IMR-90 (cell line): ENCODE results near the gene CPXM2. TPM values are rescaled to one million over a fixed set of nuclear protein-coding genes. Genes with fewer than 3 reads are reported as not detected.

Experiments
- ATAC-seq: fragments of 200-7000 bp; cut with Tn5 transposase; 2 replicates; pipeline ENCODE4 v1.9.1; 2020; ENCODE audit warnings: low read depth, mild to moderate bottlenecking, moderate library complexity
- BruUV-seq: library from RNA; stranded (reverse); fragments of 400-500 nt; replicated peaks from 2 replicates; lab custom pipeline; 2021; lab: Mats Ljungman, UMichigan
- CTCF ChIA-PET: fragments of 300-600 bp; formaldehyde crosslinking; extraction: SDS; loops from one replicate; lab custom pipeline; 2021; ENCODE audit warnings: antibody characterized with exemption; lab: Yijun Ruan, JAX
- POLR2A ChIA-PET: fragments of 300-600 bp; sonication (Branson Sonifier 250); formaldehyde crosslinking; loops from one replicate; lab custom pipeline; 2022; ENCODE audit warnings: antibody characterized with exemption; ENCODE audit not compliant: unreplicated experiment; lab: Charles Lee
- DNase-seq: peaks from one replicate; pipeline ENCODE4 v3.0.0; 2013
- H2AFZ ChIP-seq: replicated peaks from 2 replicates; pipeline ENCODE3; 2013; ENCODE audit warnings: low read length, mild to moderate bottlenecking; ENCODE audit not compliant: poor library complexity
- H2AK5ac ChIP-seq: 2 replicates; pipeline ENCODE4 v1.6.1; 2013; ENCODE audit warnings: low read depth, low read length, inconsistent platforms
- H2AK9ac ChIP-seq: replicated peaks from 2 replicates; pipeline ENCODE3; 2013; ENCODE audit warnings: mild to moderate bottlenecking, low read depth, low read length, moderate library complexity; ENCODE audit not compliant: poor library complexity
- H2BK120ac ChIP-seq: 2 replicates; pipeline ENCODE4 v1.6.1; 2013; ENCODE audit warnings: low read depth, low read length, inconsistent platforms
- H2BK15ac ChIP-seq: 3 replicates; pipeline ENCODE4 v1.6.1; 2013; ENCODE audit warnings: low read depth, low read length, inconsistent platforms
- H2BK20ac ChIP-seq: 2 replicates; pipeline ENCODE4 v1.6.1; 2013; ENCODE audit warnings: low read depth, mild to moderate bottlenecking, inconsistent platforms, low read length, moderate library complexity
- H2BK5ac ChIP-seq: 2 replicates; pipeline ENCODE4 v1.6.1; 2013; ENCODE audit warnings: mild to moderate bottlenecking, low read depth, low read length, inconsistent platforms; ENCODE audit not compliant: poor library complexity, severe bottlenecking
- H3K14ac ChIP-seq: replicated peaks from 2 replicates; pipeline ENCODE4 v1.6.1; 2013; ENCODE audit warnings: low read depth, low read length, inconsistent platforms
- H3K18ac ChIP-seq: 2 replicates; pipeline ENCODE4 v1.6.1; 2013; ENCODE audit warnings: low read depth, low read length, control low read depth
- H3K23ac ChIP-seq: 2 replicates; pipeline ENCODE4 v1.6.1; 2013; ENCODE audit warnings: low read depth, low read length, inconsistent platforms
- H3K27ac ChIP-seq: 2 replicates; pipeline ENCODE4 v1.5.1; 2013; ENCODE audit warnings: mild to moderate bottlenecking, control low read depth, low read length; ENCODE audit not compliant: insufficient read depth
- H3K27me3 ChIP-seq: 2 replicates; pipeline ENCODE4 v1.6.1; 2013; ENCODE audit warnings: low read length; ENCODE audit not compliant: control insufficient read depth, insufficient read depth
- H3K36me3 ChIP-seq: 2 replicates; pipeline ENCODE4 v1.6.1; 2013; ENCODE audit warnings: low read length, mixed read lengths; ENCODE audit not compliant: control insufficient read depth, insufficient read depth
- H3K4ac ChIP-seq: 2 replicates; pipeline ENCODE4 v1.6.1; 2013; ENCODE audit warnings: low read depth, low read length, inconsistent platforms
- H3K4me1 ChIP-seq: 2 replicates; pipeline ENCODE4 v1.6.1; 2013; ENCODE audit warnings: low read length, mixed read lengths; ENCODE audit not compliant: control insufficient read depth, insufficient read depth
- H3K4me2 ChIP-seq: 2 replicates; pipeline ENCODE4 v1.6.1; 2013; ENCODE audit warnings: low read depth, mild to moderate bottlenecking, control low read depth, low read length, moderate library complexity
- H3K4me3 ChIP-seq: 2 replicates; pipeline ENCODE4 v1.5.1; 2013; ENCODE audit warnings: low read depth, mild to moderate bottlenecking, control low read depth, low read length, moderate library complexity; ENCODE audit not compliant: insufficient read depth
- H3K56ac ChIP-seq: 2 replicates; pipeline ENCODE4 v1.6.1; 2013; ENCODE audit warnings: low read length, inconsistent platforms; ENCODE audit not compliant: insufficient read depth; ENCODE audit errors: extremely low read depth
- H3K79me1 ChIP-seq, 2 experiments: 2 replicates each; pipeline ENCODE4 v1.6.1; 2013; ENCODE audit warnings: low read length in 2 of 2, inconsistent platforms in 1 of 2, low read depth in 1 of 2
- H3K9ac ChIP-seq: 2 replicates; pipeline ENCODE4 v1.6.1; 2013; ENCODE audit warnings: low read depth, low read length, control low read depth
- H3K9me1 ChIP-seq: 2 replicates; pipeline ENCODE4 v1.6.1; 2013; ENCODE audit warnings: low read length, inconsistent platforms; ENCODE audit not compliant: insufficient read depth
- H3K9me3 ChIP-seq: 2 replicates; pipeline ENCODE4 v1.6.1; 2013; ENCODE audit warnings: low read length; ENCODE audit not compliant: control insufficient read depth, insufficient read depth
- H4K20me1 ChIP-seq: 2 replicates; pipeline ENCODE4 v1.6.1; 2013; ENCODE audit warnings: low read length, inconsistent platforms; ENCODE audit not compliant: insufficient read depth
- H4K5ac ChIP-seq: 2 replicates; pipeline ENCODE4 v1.6.1; 2013; ENCODE audit warnings: mild to moderate bottlenecking, low read depth, low read length, control low read depth
- H4K8ac ChIP-seq, 2 experiments: 2 replicates each; pipeline ENCODE4 v1.6.1; 2013; ENCODE audit warnings: low read depth in 2 of 2, low read length in 2 of 2, control low read depth in 1 of 2, inconsistent platforms in 1 of 2
- H4K91ac ChIP-seq: 2 replicates; pipeline ENCODE4 v1.6.1; 2013; ENCODE audit warnings: low read depth, low read length, inconsistent platforms; ENCODE audit not compliant: insufficient read depth
- BHLHE40 ChIP-seq: fragments of 150-350 bp; IDR thresholded peaks from 2 replicates; pipeline ENCODE4 v1.6.1; 2016; ENCODE audit warnings: mild to moderate bottlenecking, low read depth, low read length
- RCOR1 ChIP-seq: IDR thresholded peaks from 2 replicates; pipeline ENCODE4 v1.6.1; 2012; ENCODE audit warnings: mild to moderate bottlenecking, low read length, improper control_type of control experiment; ENCODE audit not compliant: insufficient replicate concordance
- RFX5 ChIP-seq: IDR thresholded peaks from 2 replicates; pipeline ENCODE4 v1.8.0; 2012; ENCODE audit warnings: low read depth, mild to moderate bottlenecking, low read length, moderate library complexity
- WGBS, 2 experiments: methylation state at CpG; one replicate each; pipeline versions ENCODE4 v1.1.5 to v1.1.7; 2013; ENCODE audit warnings: missing lambda C conversion rate in 2 of 2; ENCODE audit not compliant: insufficient read length in 1 of 2; ENCODE audit errors: extremely low coverage in 2 of 2; 5-methylcytosine and 5-hydroxymethylcytosine counted together
- dilution Hi-C: fragments of 300-500 bp; cut with HindIII; formaldehyde crosslinking; loops from one replicate; pipeline ENCODE4 v1.14.3; 2018; ENCODE audit warnings: low sequenced_read_pairs; ENCODE audit not compliant: unreplicated experiment
- in situ Hi-C: fragments of 300-500 bp; cut with MboI; formaldehyde crosslinking; loops from 3 replicates; pipeline ENCODE4 v1.14.3; 2019; ENCODE audit warnings: low sequenced_read_pairs, inconsistent platforms, mixed read lengths
- intact Hi-C: fragments of 100-400 bp; cut with micrococcal nuclease; formaldehyde crosslinking; loops from 2 replicates; pipeline ENCODE4 v1.10.0; 2022
- polyA plus RNA-seq, 3 experiments: library from polyadenylated mRNA; depleted of rRNA; stranded (reverse); fragments of >200 nt; gene quantifications; 2 replicates each; pipeline ENCODE4 v1.2.3, GENCODE V29; 2012; ENCODE audit warnings: low replicate concordance in 1 of 3
- total RNA-seq: library from RNA; depleted of rRNA; stranded (reverse); fragments of >200 nt; gene quantifications from 2 replicates; pipeline ENCODE4 v1.2.3, GENCODE V29; 2012
- TF ChIP-seq, protein P1 (sequence below): fragments of 150-350 bp; IDR thresholded peaks from 2 replicates; pipeline ENCODE4 v1.6.1; 2017; ENCODE audit warnings: mild to moderate bottlenecking, antibody characterized with exemption, low read length, low read depth

CPXM2 gene
- total and polyA plus RNA-seq, 2 of the 4 experiments (the other 2 are of a cell fraction), result not detected

DNA sequence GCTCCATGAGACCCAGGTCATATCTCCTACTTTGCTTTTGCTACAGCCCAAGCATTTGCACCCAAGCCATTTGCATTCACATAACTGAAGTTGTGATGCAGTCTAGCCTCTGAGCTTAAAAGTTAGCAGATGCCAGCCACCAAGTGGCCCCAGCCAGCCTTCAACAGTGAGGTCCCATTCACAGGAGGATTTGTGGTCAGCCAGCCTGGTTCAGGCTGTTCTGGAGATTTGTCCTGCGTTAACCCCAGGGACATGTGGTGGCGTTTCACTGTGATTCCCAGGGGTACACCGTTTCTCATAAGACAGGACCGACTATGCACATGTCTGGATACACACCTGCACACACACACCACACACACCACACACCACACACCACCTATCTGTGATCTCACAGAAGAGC is 174.3 kb downstream of the CPXM2 start:
- Histone ChIP-seq H2BK120ac (no peak overlapping the region), H3K14ac (no peak overlapping the region), H3K23ac (no peak overlapping the region), H3K27ac (no peak overlapping the region), H3K79me1 (no peaks in the 10 kb centered on the region), H3K27me3 (no peaks in the 10 kb centered on the region), H4K20me1 (no peaks in the 10 kb centered on the region), H2BK20ac (no peak overlapping the region), H3K4me3 (no peak overlapping the region), H2BK5ac (no peak overlapping the region), H3K4ac (no peak overlapping the region), H2AFZ (no peak overlapping the region), H3K4me1 (no peaks in the 10 kb centered on the region), H2AK9ac (no peak overlapping the region), H4K5ac (no peak overlapping the region), H3K9ac (no peak overlapping the region), H4K8ac (no peak overlapping the region), H2BK15ac (no peak overlapping the region), H3K56ac (no peak overlapping the region), H3K36me3 (no peaks in the 10 kb centered on the region), H3K9me1 (no peaks in the 10 kb centered on the region), H2AK5ac (no peak overlapping the region), H3K18ac (no peak overlapping the region), H3K9me3 (peaks cover 33% of the 10 kb centered on the region), H4K91ac (no peak overlapping the region), H3K4me2 (no peak overlapping the region)
- POLR2A ChIA-PET, result no interaction called here
- no CpG with 5 or more reads among the region's 4 CpGs for WGBS, 2 experiments
- TF ChIP-seq, protein P1, sequence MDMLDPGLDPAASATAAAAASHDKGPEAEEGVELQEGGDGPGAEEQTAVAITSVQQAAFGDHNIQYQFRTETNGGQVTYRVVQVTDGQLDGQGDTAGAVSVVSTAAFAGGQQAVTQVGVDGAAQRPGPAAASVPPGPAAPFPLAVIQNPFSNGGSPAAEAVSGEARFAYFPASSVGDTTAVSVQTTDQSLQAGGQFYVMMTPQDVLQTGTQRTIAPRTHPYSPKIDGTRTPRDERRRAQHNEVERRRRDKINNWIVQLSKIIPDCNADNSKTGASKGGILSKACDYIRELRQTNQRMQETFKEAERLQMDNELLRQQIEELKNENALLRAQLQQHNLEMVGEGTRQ, result no peak
- no peak for TF ChIP-seq RCOR1
- no peak for TF ChIP-seq BHLHE40
- no peak for TF ChIP-seq RFX5
- in situ Hi-C loops (no loop called here), intact Hi-C loops (no loop called here), dilution Hi-C loops (no loop called here)
- no peak for DNase-seq
- ATAC-seq, result no peak
- CTCF ChIA-PET, result no interaction called here
- no TSS peak for BruUV-seq
